ENCODE results near the gene MORN2. TPM values are rescaled to one million over a fixed set of nuclear protein-coding genes. Genes with fewer than 3 reads are reported as not detected.

The MORN2 gene
- total and polyA plus RNA-seq, 2 donors (not counting 3 experiments of a cell fraction or from before 2014, with no cell fraction given): 11.6 to 15.0 TPM

DNA sequence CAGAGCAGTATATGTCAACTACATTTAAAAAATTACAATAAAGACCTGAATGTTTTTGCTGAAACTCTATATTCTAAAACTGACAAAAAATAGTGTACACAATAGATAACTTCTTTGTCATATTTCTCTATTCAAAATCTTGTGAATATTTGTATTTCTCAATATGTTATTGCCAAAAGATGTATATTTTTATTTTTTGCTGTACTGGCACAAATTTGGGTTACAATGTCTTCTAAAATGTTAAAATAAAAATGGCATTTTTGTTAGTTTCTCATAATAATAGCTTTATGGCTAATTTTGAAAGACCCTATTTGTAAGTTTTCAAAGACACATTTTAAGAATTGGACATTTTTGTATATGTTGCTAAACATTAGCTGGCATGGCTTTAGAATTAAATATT, 13.3 kb downstream of the MORN2 start:
- Histone ChIP-seq H3K79me2 (ENCODE audit: control insufficient read depth, insufficient read depth, low read length) (no peaks in the 10 kb centered on the region), H2AFZ (ENCODE audit: low read depth, low read length) (no peak overlapping the region), H4K20me1 (replicated peaks; ENCODE audit: control insufficient read depth, extremely low read depth, insufficient read depth, low read length) (no peaks in the 10 kb centered on the region), H3K4me1 (ENCODE audit: control insufficient read depth, extremely low read depth, insufficient read depth, low read length) (no peaks in the 10 kb centered on the region), H3K9me1 (replicated peaks; ENCODE audit: control insufficient read depth, extremely low read depth, insufficient read depth, low read length) (no peaks in the 10 kb centered on the region), H3K27me3 (ENCODE audit: control insufficient read depth in 2 of 2, insufficient read depth in 2 of 2, low read length in 2 of 2) (no peaks in the 10 kb centered on the region), H3K9me3 (replicated peaks; ENCODE audit: control insufficient read depth, insufficient read depth, low read length) (no peaks in the 10 kb centered on the region), H3K27ac (ENCODE audit: insufficient read depth, low read depth, low read length) (no peak overlapping the region), H3K4me2 (ENCODE audit: insufficient read depth, low read length) (no peak overlapping the region), H3K36me3 (ENCODE audit: control insufficient read depth in 2 of 2, extremely low read depth in 1 of 2, insufficient read depth in 2 of 2, low read length in 2 of 2) (no peaks in the 10 kb centered on the region), H3K9ac (replicated peaks; ENCODE audit: extremely low read depth, insufficient read depth, low read length) (no peak overlapping the region), H3K4me3 (replicated peaks in 1 of 3; ENCODE audit: insufficient read depth in 1 of 3, low read depth in 1 of 3, low read length in 3 of 3) (no peak overlapping the region)
- POLR2A ChIA-PET: no interaction called here
- dilution Hi-C loops (cut with MboI; ENCODE audit: extremely low pct_ligation_motif_present, low sequenced_read_pairs): no loop called here
- intact Hi-C loops (cut with micrococcal nuclease): no loop called here
- no TSS peak for BruUV-seq (replicated peaks)
- FAIRE-seq (no peak), DNase-seq (ENCODE audit: low read depth, low spot score) (no peak)
- CTCF ChIA-PET: no interaction called here
- TF ChIP-seq POLR2AphosphoS5 (IDR thresholded peaks at IDR 0.05; ENCODE audit: insufficient read depth, low read depth, low read length): no peak
- TF ChIP-seq GATA2 (IDR thresholded peaks at IDR 0.05; ENCODE audit: insufficient read depth, insufficient read length, low read depth, low read length): no peak
- TF ChIP-seq JUN (IDR thresholded peaks at IDR 0.05; ENCODE audit: borderline replicate concordance, insufficient read depth, insufficient read length, low read depth): no peak
- TF ChIP-seq, protein P1, sequence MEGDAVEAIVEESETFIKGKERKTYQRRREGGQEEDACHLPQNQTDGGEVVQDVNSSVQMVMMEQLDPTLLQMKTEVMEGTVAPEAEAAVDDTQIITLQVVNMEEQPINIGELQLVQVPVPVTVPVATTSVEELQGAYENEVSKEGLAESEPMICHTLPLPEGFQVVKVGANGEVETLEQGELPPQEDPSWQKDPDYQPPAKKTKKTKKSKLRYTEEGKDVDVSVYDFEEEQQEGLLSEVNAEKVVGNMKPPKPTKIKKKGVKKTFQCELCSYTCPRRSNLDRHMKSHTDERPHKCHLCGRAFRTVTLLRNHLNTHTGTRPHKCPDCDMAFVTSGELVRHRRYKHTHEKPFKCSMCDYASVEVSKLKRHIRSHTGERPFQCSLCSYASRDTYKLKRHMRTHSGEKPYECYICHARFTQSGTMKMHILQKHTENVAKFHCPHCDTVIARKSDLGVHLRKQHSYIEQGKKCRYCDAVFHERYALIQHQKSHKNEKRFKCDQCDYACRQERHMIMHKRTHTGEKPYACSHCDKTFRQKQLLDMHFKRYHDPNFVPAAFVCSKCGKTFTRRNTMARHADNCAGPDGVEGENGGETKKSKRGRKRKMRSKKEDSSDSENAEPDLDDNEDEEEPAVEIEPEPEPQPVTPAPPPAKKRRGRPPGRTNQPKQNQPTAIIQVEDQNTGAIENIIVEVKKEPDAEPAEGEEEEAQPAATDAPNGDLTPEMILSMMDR (IDR thresholded peaks at IDR 0.05; ENCODE audit: extremely low read depth in 1 of 2, insufficient read depth in 1 of 2, low read depth in 1 of 2, low read length in 2 of 2): no peak
- no peak for TF ChIP-seq FOS (IDR thresholded peaks at IDR 0.05; ENCODE audit: borderline replicate concordance, insufficient read depth, low read length)
- TF ChIP-seq EZH2 (IDR thresholded peaks at IDR 0.05; ENCODE audit: borderline replicate concordance, low read depth, low read length, severe bottlenecking): no peak

- POLR2A ChIA-PET: no interaction called here
Measured at GRCh38 chr2:38889575-38889974, 13.8 kb downstream of the MORN2 start, which contains the start of gene ARHGEF33. TSS of gene ARHGEF33 (plus strand) at chr2:38889875. CDS start at chr2:38919448, 29,573 bp downstream.

More at GRCh38 chr2:38889575-38889974, 13.8 kb downstream of the MORN2 start, which contains the start of gene ARHGEF33:
- DNase-seq (ENCODE audit: low read depth, low spot score): no peak
- TF ChIP-seq, protein P1 (IDR thresholded peaks at IDR 0.05; ENCODE audit: extremely low read depth in 1 of 2, insufficient read depth in 1 of 2, low read depth in 1 of 2, low read length in 2 of 2): no peak
- no peak for TF ChIP-seq MYC (IDR thresholded peaks at IDR 0.05; ENCODE audit: low read depth, low read length)
- TF ChIP-seq JUN (IDR thresholded peaks at IDR 0.05; ENCODE audit: borderline replicate concordance, insufficient read depth, insufficient read length, low read depth): no peak
- TF ChIP-seq FOS (IDR thresholded peaks at IDR 0.05; ENCODE audit: borderline replicate concordance, insufficient read depth, low read length): no peak
- TF ChIP-seq MAX (IDR thresholded peaks at IDR 0.05; ENCODE audit: insufficient read depth, insufficient read length): no peak
- TF ChIP-seq POLR2AphosphoS5 (IDR thresholded peaks at IDR 0.05; ENCODE audit: insufficient read depth, low read depth, low read length): no peak
- no peak for TF ChIP-seq GATA2 (IDR thresholded peaks at IDR 0.05; ENCODE audit: insufficient read depth, insufficient read length, low read depth, low read length)
- TF ChIP-seq EZH2 (IDR thresholded peaks at IDR 0.05; ENCODE audit: borderline replicate concordance, low read depth, low read length, severe bottlenecking): no peak
- no peak for TF ChIP-seq POLR2A (IDR thresholded peaks at IDR 0.05; ENCODE audit: low read depth, low read length)
- H4K20me1 ChIP-seq (replicated peaks; ENCODE audit: control insufficient read depth, extremely low read depth, insufficient read depth, low read length): no peaks in the 10 kb centered on the region
- no peaks in the 10 kb centered on the region for H3K9me1 ChIP-seq (replicated peaks; ENCODE audit: control insufficient read depth, extremely low read depth, insufficient read depth, low read length)
- no peaks in the 10 kb centered on the region for H3K27me3 ChIP-seq (ENCODE audit: control insufficient read depth in 2 of 2, insufficient read depth in 2 of 2, low read length in 2 of 2)
- no peaks in the 10 kb centered on the region for H3K4me1 ChIP-seq (ENCODE audit: control insufficient read depth, extremely low read depth, insufficient read depth, low read length)
- no peak within 1 kb of the TSS for H2AFZ ChIP-seq (ENCODE audit: low read depth, low read length)
- CTCF ChIA-PET: no interaction called here
- H3K79me2 ChIP-seq (ENCODE audit: control insufficient read depth, insufficient read depth, low read length): no peaks in the 10 kb centered on the region
- H3K9ac ChIP-seq (replicated peaks; ENCODE audit: extremely low read depth, insufficient read depth, low read length): no peak within 1 kb of the TSS
- H3K4me2 ChIP-seq (ENCODE audit: insufficient read depth, low read length): no peak within 1 kb of the TSS
- no peak within 1 kb of the TSS for H3K27ac ChIP-seq (ENCODE audit: insufficient read depth, low read depth, low read length)
- intact Hi-C loops (cut with micrococcal nuclease) (no loop called here), dilution Hi-C loops (cut with MboI; ENCODE audit: extremely low pct_ligation_motif_present, low sequenced_read_pairs) (no loop called here)
- BruUV-seq (replicated peaks): no TSS peak
- no peak within 1 kb of the TSS for H3K4me3 ChIP-seq (replicated peaks in 1 of 3; ENCODE audit: insufficient read depth in 1 of 3, low read depth in 1 of 3, low read length in 3 of 3)
- no peaks in the 10 kb centered on the region for H3K36me3 ChIP-seq (ENCODE audit: control insufficient read depth in 2 of 2, extremely low read depth in 1 of 2, insufficient read depth in 2 of 2, low read length in 2 of 2)
- FAIRE-seq: no peak
- no peaks in the 10 kb centered on the region for H3K9me3 ChIP-seq (replicated peaks; ENCODE audit: control insufficient read depth, insufficient read depth, low read length)

Measured in endothelial cell of umbilical vein (primary cell).